OCI-LY3 (cell line): ENCODE measurements around the gene BICC1.

Experiments
- EZH2phosphoT487 ChIP-seq: fragments of 200-600 bp; shearing (Covaris generic); IDR thresholded peaks from 2 replicates; pipeline ENCODE4 v1.6.1; 2018; ENCODE audit warnings: antibody characterized with exemption, mixed run types, low read depth
- TF ChIP-seq, protein P1 (sequence below): fragments of 200-600, 300-600 bp; sonication (generic); IDR thresholded peaks from 2 replicates; pipeline ENCODE4 v1.5.1; 2014; ENCODE audit warnings: antibody characterized with exemption, low read length, low read depth

- TF ChIP-seq, protein P1, sequence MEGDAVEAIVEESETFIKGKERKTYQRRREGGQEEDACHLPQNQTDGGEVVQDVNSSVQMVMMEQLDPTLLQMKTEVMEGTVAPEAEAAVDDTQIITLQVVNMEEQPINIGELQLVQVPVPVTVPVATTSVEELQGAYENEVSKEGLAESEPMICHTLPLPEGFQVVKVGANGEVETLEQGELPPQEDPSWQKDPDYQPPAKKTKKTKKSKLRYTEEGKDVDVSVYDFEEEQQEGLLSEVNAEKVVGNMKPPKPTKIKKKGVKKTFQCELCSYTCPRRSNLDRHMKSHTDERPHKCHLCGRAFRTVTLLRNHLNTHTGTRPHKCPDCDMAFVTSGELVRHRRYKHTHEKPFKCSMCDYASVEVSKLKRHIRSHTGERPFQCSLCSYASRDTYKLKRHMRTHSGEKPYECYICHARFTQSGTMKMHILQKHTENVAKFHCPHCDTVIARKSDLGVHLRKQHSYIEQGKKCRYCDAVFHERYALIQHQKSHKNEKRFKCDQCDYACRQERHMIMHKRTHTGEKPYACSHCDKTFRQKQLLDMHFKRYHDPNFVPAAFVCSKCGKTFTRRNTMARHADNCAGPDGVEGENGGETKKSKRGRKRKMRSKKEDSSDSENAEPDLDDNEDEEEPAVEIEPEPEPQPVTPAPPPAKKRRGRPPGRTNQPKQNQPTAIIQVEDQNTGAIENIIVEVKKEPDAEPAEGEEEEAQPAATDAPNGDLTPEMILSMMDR, result no peak
- no peak for TF ChIP-seq EZH2phosphoT487
Measured at GRCh38 chr10:58820386-58820785, 307.7 kb downstream of the BICC1 start.
